Activated T-helper 1 cell treated with Interleukin-2 at 50 U/mL for 16 hours (primary cell): Measurements from ENCODE around the gene PTOV1.

Experiments
- DNase-seq: peaks from one replicate; pipeline ENCODE4 v3.0.0-alpha.2; 2020; ENCODE audit warnings: low read depth

PTOV1 gene

DNA sequence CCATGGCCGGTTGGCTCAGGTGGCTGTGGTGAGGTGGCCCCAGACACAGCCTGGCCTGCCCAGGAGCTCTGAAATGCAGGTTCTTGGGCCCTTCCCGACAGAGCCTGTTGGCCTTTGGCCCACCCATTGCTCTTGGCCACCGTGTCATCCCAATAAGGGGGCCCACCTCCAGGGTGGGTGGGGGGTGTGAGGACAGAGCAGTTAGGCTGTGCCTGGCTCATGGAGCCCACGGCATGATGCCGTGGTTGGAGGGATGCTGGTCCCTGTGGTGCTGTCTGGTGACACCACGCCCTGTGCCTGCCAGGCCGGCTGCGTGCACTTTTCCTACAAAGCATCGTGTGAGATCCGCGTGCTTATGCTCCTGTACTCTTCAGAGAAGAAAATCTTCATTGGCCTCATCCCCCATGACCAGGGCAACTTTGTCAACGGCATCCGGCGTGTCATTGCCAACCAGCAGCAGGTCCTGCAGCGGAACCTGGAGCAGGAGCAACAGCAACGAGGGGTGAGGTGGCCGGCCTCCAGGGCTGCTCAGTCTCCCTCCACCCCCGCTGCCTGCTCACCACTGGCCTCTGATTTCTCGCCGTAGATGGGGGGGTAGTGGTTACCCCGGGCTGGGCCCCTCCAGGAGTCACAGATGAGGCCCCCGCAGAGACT lies 8.8 kb downstream of the PTOV1 start:
- DNase-seq = no peak

- DNase-seq = no peak
Observed at GRCh38 chr19:49860336-49861102, 9.6 kb downstream of the PTOV1 start.

GRCh38 chr19:49861107-49861506 lies 10.1 kb downstream of the PTOV1 start:
- no peak for DNase-seq

GRCh38 chr19:49861541-49862378 lies 10.8 kb downstream of the PTOV1 start:
- DNase-seq = no peak

DNA sequence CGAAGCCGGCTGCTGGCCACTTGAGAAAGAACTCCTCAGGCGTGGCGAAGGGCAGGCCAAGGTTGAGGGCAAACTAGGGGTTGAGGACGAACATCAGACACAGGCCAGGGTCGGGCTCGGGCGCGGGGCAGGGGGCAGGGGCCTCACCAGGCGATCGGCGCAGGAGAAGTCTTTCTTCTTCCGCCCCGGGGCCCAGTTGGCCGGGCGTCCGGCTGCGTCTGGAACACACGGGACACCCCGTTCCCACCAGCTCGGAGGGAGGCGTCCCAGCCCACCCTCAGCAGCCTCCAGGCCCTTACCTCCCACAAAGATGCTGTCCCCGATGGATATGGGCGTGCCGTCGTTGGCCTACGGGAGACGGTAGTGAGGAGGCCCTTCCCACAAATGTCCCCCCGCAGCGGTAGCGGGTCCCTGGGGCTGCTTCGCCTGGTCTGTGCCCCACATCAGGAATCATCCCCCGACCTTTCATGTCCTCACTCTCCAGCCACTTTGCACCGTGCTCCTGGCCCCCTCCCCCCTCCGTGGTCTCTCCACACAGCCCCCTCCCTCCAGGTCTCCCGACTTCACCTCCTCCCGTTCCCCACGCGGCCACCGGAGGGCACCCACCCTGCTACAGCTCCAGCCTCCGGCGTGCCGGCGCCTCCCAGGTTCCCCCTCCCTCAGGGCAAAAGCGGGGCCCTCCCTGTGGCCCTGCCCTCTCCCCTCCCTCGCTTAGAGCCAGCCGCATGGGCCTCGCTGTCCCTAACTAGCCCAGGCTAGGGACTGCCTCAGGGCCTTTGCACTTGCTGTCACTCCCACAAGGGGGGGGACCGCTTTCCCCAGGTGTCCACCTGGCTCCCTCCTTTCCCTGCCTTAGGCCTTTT lies 11.7 kb downstream of the PTOV1 start:
- DNase-seq = no peak

- DNase-seq = no peak
Observed at GRCh38 chr19:49863254-49863934, 12.4 kb downstream of the PTOV1 start.

- no peak for DNase-seq
Observed at GRCh38 chr19:49863935-49864320, 13.0 kb downstream of the PTOV1 start.

GRCh38 chr19:49864890-49865289 lies 13.9 kb downstream of the PTOV1 start:
- DNase-seq = no peak

- DNase-seq = peak; percentile 78
Observed at GRCh38 chr19:49866933-49867782, 16.2 kb downstream of the PTOV1 start, which contains the start of gene PNKP. Gene PNKP, minus strand, starts transcription at chr19:49867576. Its CDS starts 372 bp downstream, at chr19:49867204.

DNA sequence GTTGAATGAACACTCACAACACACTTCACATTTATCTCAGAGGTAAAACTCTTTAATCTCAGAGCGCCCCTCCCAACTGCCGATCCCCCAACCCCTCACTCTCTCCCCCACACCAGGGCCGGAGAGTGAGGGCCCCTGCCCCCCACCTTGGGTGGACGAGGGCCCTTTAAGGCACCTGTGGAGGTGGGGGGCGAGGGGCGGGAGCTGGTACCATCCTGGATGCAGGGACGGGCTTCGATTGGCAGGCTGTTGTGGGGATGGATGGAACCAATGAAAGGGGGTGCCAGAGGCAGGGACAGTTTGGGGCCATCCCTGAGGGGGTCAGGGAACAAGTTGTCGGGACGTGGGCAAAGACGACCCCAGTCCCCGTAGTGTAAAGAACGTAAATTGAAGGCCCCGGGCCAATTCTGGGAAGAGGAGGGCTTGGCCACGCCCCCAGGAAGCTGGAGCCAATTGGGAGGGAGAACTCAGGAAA lies 18.1 kb downstream of the PTOV1 start:
- DNase-seq = no peak

DNA sequence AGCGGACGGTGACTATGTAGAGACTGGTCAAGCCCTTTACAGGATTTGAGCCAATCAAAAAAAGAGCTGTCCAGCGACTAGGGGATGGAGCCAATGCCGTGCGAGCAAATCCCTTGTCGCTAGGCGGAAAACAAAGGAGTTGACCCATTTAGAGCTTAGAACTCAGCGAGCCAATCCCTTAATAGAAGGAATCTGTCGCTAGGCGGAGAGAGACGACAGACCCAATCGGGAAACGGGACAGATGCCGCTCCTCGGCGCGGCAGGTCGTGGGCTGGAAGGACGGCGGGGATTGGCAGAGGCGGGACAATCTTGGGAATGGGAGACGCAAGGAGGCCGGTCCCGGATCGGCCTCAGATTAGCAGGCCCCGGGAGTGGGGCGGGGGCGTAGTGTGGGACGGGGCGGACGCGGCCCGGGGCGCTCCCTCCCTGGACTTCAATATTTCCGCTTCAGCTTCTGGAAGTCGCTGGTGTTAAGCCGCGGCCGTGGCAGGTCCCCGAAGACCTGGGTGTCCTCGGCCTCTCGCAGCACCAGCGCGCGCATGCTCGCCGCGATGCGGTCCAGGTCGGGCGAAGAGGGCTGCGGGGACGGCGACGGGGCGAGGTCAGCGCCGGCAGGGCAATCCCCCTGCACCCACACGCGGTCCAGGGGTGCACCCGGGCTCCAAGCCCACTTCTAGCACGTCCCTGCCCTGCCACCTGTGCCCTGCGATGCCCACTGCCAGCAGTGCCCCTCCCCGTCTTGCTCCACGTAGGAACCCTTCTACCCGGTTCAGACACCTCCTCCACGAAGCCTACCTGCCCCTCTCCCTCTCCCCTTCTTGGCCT lies 18.7 kb downstream of the PTOV1 start:
- peak; percentile 81 for DNase-seq

DNA sequence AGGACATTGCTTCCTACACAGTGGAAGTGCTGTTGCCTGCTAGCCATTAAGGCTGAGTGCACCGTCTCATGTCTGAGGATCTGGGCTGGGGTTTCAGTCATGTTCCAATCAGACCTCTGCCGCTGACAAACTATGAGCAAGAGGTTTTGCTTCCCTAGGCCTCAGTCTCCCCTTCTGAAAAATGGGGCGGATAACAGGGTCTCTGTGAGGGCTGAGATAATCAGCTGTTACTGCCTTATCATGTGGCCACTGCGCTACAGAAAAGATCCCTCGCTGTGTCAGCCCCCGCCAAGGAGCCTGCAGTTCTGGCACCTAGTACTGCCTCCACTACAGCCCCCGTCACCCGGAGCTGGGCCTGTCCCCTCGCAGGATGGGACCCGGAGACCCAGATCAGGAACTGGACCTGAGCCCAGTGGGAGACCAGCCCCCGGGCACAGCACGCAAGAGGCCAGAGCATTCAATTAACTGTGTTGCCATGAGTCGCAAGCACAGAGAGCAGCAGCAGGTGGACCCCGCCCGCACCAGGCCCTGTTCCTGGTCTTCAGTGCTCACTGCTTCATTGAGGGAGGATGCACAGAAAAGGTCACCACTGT lies 19.4 kb downstream of the PTOV1 start:
- DNase-seq = no peak

GRCh38 chr19:49871349-49871985 lies 20.5 kb downstream of the PTOV1 start:
- DNase-seq = no peak

- no peak for DNase-seq
Observed at GRCh38 chr19:49872245-49873128, 21.5 kb downstream of the PTOV1 start.

DNA sequence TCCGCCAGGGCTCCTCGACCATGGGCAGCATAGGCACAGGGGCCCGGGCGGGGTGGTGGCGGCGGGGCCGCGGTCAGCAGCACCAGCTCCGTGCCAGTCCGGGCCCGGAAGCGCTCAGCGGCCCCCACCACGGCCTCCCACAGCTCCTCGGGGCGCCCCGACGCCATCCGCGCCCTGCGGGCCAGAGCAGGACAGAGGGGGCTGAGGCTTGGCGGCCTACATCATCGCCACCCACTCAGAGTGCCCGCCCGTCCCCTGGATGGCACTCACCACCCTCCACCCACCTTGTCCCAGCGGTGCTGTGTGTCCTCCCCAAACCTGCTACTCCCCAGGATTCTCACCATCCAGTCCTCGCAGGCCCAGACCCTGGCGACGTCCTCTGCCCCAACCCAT lies 22.2 kb downstream of the PTOV1 start:
- DNase-seq = no peak

DNA sequence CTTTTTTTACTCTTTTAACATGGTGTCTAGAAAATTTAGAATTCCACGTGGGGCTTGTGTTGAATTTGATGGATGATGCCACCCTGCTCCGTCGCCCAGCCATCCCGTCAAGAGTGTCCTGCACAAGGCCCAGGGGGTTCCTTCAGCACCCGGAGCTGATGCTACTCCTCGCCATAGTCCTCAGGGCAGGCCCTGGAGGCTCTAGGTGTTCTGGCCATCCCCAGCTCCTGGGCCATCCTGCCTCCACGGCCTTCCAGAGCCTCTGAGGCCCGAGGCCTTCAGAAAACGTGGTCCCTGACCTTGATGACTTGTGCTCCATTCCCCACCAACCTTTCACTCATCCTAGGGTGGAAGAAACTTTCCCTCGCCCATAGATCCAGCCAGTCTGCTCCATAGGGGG lies 22.9 kb downstream of the PTOV1 start:
- DNase-seq = no peak

GRCh38 chr19:49874503-49875157 lies 23.7 kb downstream of the PTOV1 start:
- no peak for DNase-seq
